H1 (cell line): Measurements from ENCODE around the gene GABRB2. TPM values are rescaled to one million over a fixed set of nuclear protein-coding genes. Genes with fewer than 3 reads are reported as not detected.

Source experiments
- ASH2L ChIP-seq: fragments of 200-600, 300-600 bp; sonication (generic); IDR thresholded peaks from one replicate; pipeline ENCODE4 v1.7.1; 2017; ENCODE audit warnings: low read length
- CHD1 ChIP-seq: IDR thresholded peaks from 2 replicates; pipeline ENCODE4 v1.6.1; 2012; ENCODE audit warnings: low read depth, low read length, improper control_type of control experiment
- CHD7 ChIP-seq: fragments of 300-600 bp; sonication (generic); IDR thresholded peaks from 2 replicates; pipeline ENCODE4 v1.7.1; 2012; ENCODE audit warnings: low read length, moderate library complexity, mild to moderate bottlenecking, inconsistent platforms; ENCODE audit not compliant: insufficient replicate concordance
- CTBP2 ChIP-seq: IDR thresholded peaks from 2 replicates; pipeline ENCODE4 v1.7.0; 2011; ENCODE audit warnings: borderline replicate concordance, mild to moderate bottlenecking, moderate library complexity, mixed read lengths, low read length; ENCODE audit not compliant: insufficient read depth, insufficient read length
- EGR1 ChIP-seq: IDR thresholded peaks from 2 replicates; pipeline ENCODE4 v1.6.1; 2011; ENCODE audit warnings: low read depth, low read length, borderline replicate concordance
- KDM1A ChIP-seq: fragments of 200-600, 300-600 bp; sonication (generic); IDR thresholded peaks from 2 replicates; pipeline ENCODE4 v1.7.1; 2016; ENCODE audit warnings: mild to moderate bottlenecking, low read length, borderline replicate concordance
- RXRA ChIP-seq: IDR thresholded peaks from 2 replicates; pipeline ENCODE4 v1.6.1; 2011; ENCODE audit warnings: low read depth, mild to moderate bottlenecking, low read length, moderate library complexity; ENCODE audit not compliant: insufficient read depth
- SP4 ChIP-seq: IDR thresholded peaks from 2 replicates; pipeline ENCODE4 v1.6.1; 2012; ENCODE audit warnings: low read length, inconsistent platforms
- TCF12 ChIP-seq: IDR thresholded peaks from 2 replicates; pipeline ENCODE4 v1.6.1; 2011; ENCODE audit warnings: low read depth, mild to moderate bottlenecking, low read length
- USF2 ChIP-seq: IDR thresholded peaks from 2 replicates; pipeline ENCODE4 v1.6.1; 2011; ENCODE audit warnings: low read length, improper control_type of control experiment
- polyA plus RNA-seq, 7 experiments: library from polyadenylated mRNA; depleted of rRNA in 3 of 7; stranded (reverse) in 5 of 7; unstranded in 2 of 7; fragments of >200 nt in 5 of 7; fragments of 200-250 nt in 2 of 7; gene quantifications; 1 replicate in 5 of 7; 2 replicates in 1 of 7; 4 replicates in 1 of 7; pipeline versions ENCODE4 v1.2.1 to v1.2.3, GENCODE V29; 2011 to 2013; ENCODE audit warnings: missing spikeins in 2 of 7, mixed read lengths in 2 of 7
- total RNA-seq: library from RNA; stranded (reverse); fragmentation: NEBNext Ultra II Directional; extraction: Animal tissue kit (Norgen Biotek cat#: 25700); gene quantifications from 2 replicates; pipeline ENCODE4 v1.2.1, GENCODE V29; 2021

Gene GABRB2
- total and polyA plus RNA-seq, 2 of the 8 experiments (the other 6 are each of a cell fraction or from before 2014, with no cell fraction given), result 0.54 to 1.9 TPM

- no peak for TF ChIP-seq CHD7
- no peak for TF ChIP-seq RXRA
- no peak for TF ChIP-seq KDM1A
- no peak for TF ChIP-seq SP4
- TF ChIP-seq CTBP2, result no peak
- TF ChIP-seq EGR1, result no peak
- no peak for TF ChIP-seq USF2
- no peak for TF ChIP-seq CHD1
- no peak for TF ChIP-seq TCF12
- no peak for TF ChIP-seq ASH2L
Observed at GRCh38 chr5:161314033-161314432, 232.5 kb downstream of the GABRB2 start (continued).
